Measurements from ENCODE around the gene NAGPA.

Gene NAGPA

DNA sequence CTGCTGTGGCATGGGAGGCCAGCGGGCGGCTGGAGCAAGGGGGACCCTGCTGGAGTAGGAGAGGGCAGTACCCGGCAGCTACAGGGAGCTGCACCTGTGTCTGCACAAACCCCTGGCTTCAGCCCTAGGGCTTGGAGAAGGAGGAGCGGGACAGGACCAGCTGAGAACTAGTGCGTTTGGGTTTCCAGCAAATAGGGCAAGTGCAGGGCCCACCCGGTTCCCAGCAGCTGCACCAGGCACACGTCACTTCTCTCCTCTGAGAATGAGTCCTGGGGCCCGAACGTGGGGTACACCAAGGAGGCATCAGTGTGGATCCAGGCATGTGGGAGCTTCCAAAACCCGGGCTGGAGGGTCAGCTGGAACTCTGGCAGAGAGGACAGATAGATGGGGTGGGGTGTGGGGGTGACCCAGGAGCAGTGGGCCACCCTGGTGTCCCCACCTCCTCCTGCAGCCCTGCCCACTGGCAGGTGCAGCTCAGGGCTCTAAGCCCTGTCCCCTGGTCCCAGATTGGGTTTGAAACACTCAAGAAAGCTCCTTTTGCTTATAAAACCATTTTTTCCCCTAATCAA, 26.4 kb upstream of the NAGPA start:
- DNase-seq (ENCODE audit: low read depth, low spot score), result no peak
- no peak overlapping the region for H3K4me3 ChIP-seq (ENCODE audit: low read depth, low read length)
- in situ Hi-C loops (cut with HindIII; ENCODE audit: low sequenced_read_pairs), result no loop called here
- TF ChIP-seq, protein P1, sequence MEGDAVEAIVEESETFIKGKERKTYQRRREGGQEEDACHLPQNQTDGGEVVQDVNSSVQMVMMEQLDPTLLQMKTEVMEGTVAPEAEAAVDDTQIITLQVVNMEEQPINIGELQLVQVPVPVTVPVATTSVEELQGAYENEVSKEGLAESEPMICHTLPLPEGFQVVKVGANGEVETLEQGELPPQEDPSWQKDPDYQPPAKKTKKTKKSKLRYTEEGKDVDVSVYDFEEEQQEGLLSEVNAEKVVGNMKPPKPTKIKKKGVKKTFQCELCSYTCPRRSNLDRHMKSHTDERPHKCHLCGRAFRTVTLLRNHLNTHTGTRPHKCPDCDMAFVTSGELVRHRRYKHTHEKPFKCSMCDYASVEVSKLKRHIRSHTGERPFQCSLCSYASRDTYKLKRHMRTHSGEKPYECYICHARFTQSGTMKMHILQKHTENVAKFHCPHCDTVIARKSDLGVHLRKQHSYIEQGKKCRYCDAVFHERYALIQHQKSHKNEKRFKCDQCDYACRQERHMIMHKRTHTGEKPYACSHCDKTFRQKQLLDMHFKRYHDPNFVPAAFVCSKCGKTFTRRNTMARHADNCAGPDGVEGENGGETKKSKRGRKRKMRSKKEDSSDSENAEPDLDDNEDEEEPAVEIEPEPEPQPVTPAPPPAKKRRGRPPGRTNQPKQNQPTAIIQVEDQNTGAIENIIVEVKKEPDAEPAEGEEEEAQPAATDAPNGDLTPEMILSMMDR (IDR thresholded peaks at IDR 0.05; ENCODE audit: low read depth, low read length), result no peak

DNA sequence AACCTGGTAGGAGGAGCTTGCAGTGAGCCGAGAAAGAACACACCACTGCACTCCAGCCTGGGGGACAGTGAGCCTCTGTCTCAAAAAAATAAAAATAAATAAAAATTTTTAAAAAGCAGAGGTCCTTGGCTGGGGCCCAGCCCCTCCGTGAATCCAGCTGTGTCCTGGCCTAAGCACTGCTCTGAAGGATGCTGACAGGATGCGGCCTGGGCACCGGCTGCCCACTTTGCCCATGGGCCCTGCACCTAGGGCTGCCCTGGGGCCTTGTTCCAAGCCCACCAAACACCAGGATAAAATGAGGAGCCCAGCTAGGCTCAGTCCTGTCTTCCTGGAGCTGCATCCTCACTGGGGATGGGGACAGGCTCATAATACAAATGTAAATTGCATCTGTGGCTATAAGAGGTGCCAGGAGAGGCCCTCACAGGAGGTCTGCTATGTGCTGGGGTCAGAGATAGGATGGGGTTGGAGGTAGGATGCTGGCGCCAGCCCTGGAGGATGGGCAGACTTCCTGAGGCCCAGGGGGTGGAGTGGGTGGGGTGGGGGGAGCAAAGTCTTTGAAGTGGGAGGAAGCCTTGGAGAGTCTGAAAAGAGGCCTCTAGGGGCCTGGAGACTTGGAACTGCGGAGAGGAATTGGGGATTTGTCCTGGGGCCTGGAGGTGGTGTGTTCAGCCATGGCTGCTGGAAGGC, 25.8 kb upstream of the NAGPA start:
- in situ Hi-C loops (cut with HindIII; ENCODE audit: low sequenced_read_pairs), result no loop called here

DNA sequence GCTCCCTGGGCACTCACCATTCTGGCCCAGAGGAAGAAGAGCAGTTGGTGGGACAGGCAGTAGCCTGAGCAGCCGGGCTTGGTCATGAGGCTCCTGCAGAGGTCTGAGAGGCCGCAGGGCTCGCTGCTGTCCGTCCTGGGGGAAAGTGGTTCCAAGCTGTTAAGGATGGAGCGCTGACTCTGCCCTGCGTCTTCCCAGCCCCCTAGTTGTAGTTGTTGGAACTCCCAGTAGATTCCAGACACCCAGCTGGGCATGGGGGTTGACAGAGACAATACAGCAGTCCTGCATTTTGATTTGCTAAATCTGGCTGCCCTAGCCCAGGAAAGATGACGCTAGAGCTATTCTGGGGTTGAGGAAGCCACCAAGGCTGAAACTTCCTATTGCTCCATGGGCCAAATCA, 24.7 kb upstream of the NAGPA start:
- TF ChIP-seq, protein P1 (IDR thresholded peaks at IDR 0.05; ENCODE audit: low read depth, low read length), result peak; percentile 22
- H3K4me3 ChIP-seq (ENCODE audit: low read depth, low read length), result no peak overlapping the region
- in situ Hi-C loops (cut with HindIII; ENCODE audit: low sequenced_read_pairs), result no loop called here
- DNase-seq (ENCODE audit: low read depth, low spot score), result no peak

More for the DNA sequence above, 25.8 kb upstream of the NAGPA start:
- no peak overlapping the region for H3K4me3 ChIP-seq (ENCODE audit: low read depth, low read length)
- TF ChIP-seq, protein P1 (IDR thresholded peaks at IDR 0.05; ENCODE audit: low read depth, low read length), result no peak
- DNase-seq (ENCODE audit: low read depth, low spot score), result no peak

DNA sequence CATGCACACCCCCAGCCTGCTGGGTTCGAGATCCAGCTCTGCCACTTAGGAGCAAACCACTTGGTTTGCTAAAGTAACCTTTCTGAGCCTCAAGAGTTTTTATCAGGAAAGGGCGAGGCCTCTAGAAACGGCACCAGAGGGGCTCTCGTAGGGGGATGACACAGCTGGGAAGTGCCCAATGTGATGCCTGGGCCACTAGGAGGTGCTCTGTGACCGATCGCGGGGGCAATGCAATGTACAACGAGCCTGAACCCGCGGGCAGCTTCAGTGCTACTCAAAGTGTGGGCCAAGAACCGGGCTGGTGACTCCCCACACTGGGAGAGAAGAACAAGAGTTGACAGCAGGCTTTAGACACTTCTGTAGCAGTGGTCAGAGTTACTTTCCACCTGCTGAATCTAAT, 22.6 kb upstream of the NAGPA start:
- in situ Hi-C loops (cut with HindIII; ENCODE audit: low sequenced_read_pairs), result no loop called here
- TF ChIP-seq, protein P1 (IDR thresholded peaks at IDR 0.05; ENCODE audit: low read depth, low read length), result peak; percentile 35
- no peak for DNase-seq (ENCODE audit: low read depth, low spot score)

DNA sequence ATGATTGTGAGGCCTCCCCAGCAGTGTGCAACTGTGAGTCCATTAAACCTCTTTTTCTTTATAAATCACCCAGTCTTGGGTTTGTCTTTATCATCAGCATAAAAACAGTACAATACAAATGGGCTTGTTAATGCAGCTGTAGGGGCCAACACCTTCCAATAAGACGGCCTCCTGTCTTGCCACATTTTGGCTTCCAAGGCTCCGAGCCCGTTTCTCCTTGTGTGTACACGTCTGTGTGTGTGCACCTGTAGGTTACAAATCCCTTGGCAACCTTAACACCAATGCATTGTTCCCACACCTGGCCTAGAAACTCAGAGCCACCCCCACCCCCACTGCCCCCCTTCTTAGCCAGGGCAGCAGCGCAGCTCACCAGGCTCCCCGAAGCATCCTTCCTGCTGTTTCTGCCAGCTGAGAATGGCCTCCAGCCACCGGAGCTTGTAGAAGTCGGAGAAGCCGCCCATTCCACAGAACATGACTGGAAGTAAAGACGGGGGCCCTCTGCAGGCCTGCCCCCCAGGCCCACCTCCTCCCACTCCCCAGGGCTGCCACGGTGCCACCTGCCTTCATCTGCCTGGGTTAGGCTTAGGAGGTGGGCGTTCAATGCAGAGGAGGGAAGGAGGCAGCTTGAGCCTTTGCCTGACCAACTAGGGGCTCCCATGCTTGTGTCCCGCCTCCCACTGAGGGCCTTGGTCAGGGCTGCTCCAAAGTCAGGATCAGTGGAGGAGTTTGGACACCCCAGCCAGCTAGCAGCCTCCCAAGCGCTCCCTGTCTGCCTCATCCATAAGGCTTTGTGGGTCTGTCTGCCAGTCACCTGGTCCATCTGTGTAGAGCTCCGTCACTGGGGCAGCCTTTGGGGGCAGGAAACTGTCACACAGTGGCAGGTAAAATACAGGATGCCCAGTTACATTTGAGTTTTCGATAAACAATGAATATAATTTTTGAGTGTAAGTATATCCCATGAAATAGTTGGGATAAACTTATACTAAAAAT, 21.4 kb upstream of the NAGPA start:
- TF ChIP-seq, protein P1 (IDR thresholded peaks at IDR 0.05; ENCODE audit: low read depth, low read length), result no peak
- DNase-seq (ENCODE audit: low read depth, low spot score), result no peak
- in situ Hi-C loops (cut with HindIII; ENCODE audit: low sequenced_read_pairs), result no loop called here
- H3K4me3 ChIP-seq (ENCODE audit: low read depth, low read length), result no peak overlapping the region

More for the DNA sequence above, 22.6 kb upstream of the NAGPA start:
- H3K4me3 ChIP-seq (ENCODE audit: low read depth, low read length), result no peak overlapping the region

DNA sequence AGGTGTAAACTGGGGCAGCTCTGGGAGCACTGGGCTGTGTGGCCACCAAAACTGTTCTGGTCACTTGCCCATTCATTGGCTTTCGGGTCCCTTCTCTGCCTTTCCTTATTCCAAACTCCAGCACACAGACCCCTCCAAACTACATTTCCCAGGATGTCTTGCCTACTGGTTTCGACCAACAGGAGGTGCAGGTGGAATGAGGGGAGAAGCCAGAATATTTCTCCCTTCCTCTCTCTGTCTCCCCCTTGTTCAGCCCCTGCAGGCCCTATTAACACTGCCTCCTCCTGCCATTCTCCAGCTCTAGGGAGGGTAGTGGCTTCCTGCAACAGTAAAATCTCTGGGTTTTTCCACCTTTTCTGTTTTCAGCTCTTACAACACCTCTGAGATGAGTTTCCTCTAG, 13.2 kb upstream of the NAGPA start:
- TF ChIP-seq, protein P1 (IDR thresholded peaks at IDR 0.05; ENCODE audit: low read depth, low read length), result no peak
- no peak for DNase-seq (ENCODE audit: low read depth, low spot score)
- in situ Hi-C loops (cut with HindIII; ENCODE audit: low sequenced_read_pairs), result no loop called here
- no peak overlapping the region for H3K4me3 ChIP-seq (ENCODE audit: low read depth, low read length)
